ENCODE measurements around the gene RPS6KC1. TPM values are rescaled to one million over a fixed set of nuclear protein-coding genes. Genes with fewer than 3 reads are reported as not detected.

Gene RPS6KC1
- polyA plus RNA-seq, 3 donors: 8.9 to 16.0 (median 11.4) TPM

DNA sequence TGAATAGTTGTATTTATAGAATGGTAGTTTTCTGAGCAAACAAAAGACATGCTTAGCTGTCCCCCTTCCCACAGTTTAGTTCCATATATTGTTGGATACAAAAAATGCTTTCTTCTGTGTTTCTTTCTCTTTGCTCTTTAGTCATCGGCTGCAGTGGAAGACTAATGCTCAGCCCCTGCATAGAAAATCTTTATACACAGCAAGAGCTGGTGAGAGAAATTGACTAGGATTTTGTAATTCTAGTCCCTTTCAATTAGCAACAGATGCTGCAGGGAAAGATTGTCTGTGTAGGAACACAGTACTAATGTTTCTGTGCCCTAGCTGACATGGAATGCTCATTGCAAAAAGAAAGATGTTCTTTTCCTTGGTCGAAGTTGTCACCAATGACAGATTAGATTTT is 200.9 kb downstream of the RPS6KC1 start:
- intact Hi-C loops (cut with micrococcal nuclease): no loop called here
- no peaks in the 10 kb centered on the region for H3K9me3 ChIP-seq (replicated peaks in 1 of 2; ENCODE audit: control insufficient read depth in 1 of 2, insufficient read depth in 1 of 2, low read length in 2 of 2)
- H3K36me3 ChIP-seq (replicated peaks in 1 of 2; ENCODE audit: control insufficient read depth in 1 of 2, insufficient read depth in 2 of 2, low read length in 2 of 2): peaks cover 0 to 4% of the 10 kb centered on the region in 2 donors
- DNase-seq: no peak
- Mint-ChIP-seq H3K9me3 (no peaks in the 10 kb centered on the region), H3K4me1 (peaks cover 2% of the 10 kb centered on the region), H3K27me3 (ENCODE audit: low read depth in 3 of 3) (no peaks in the 10 kb centered on the region), H3K27ac (no peak overlapping the region), H3K4me3 (no peak overlapping the region), H3K36me3 (peaks cover 11 to 19% of the 10 kb centered on the region in 2 donors)
- H3K4me2 ChIP-seq (replicated peaks; ENCODE audit: extremely low read depth, low read length, poor library complexity, severe bottlenecking): no peak overlapping the region
- no peaks in the 10 kb centered on the region for H3K4me1 ChIP-seq (ENCODE audit: control insufficient read depth in 1 of 2, insufficient read depth in 2 of 2, low read length in 2 of 2)
- H3K9ac ChIP-seq (ENCODE audit: insufficient read depth, low read length, poor library complexity, severe bottlenecking): no peak overlapping the region
- H3K4me3 ChIP-seq (replicated peaks in 1 of 3; ENCODE audit: low read depth in 2 of 3, low read length in 3 of 3): no peak overlapping the region
- no peaks in the 10 kb centered on the region for H4K20me1 ChIP-seq (ENCODE audit: insufficient read depth, low read length)
- H3K79me2 ChIP-seq (ENCODE audit: insufficient read depth, low read length): no peaks in the 10 kb centered on the region
- no peak overlapping the region for H2AFZ ChIP-seq (ENCODE audit: insufficient read depth, low read depth, low read length, poor library complexity, severe bottlenecking)
- TF ChIP-seq, protein P1, sequence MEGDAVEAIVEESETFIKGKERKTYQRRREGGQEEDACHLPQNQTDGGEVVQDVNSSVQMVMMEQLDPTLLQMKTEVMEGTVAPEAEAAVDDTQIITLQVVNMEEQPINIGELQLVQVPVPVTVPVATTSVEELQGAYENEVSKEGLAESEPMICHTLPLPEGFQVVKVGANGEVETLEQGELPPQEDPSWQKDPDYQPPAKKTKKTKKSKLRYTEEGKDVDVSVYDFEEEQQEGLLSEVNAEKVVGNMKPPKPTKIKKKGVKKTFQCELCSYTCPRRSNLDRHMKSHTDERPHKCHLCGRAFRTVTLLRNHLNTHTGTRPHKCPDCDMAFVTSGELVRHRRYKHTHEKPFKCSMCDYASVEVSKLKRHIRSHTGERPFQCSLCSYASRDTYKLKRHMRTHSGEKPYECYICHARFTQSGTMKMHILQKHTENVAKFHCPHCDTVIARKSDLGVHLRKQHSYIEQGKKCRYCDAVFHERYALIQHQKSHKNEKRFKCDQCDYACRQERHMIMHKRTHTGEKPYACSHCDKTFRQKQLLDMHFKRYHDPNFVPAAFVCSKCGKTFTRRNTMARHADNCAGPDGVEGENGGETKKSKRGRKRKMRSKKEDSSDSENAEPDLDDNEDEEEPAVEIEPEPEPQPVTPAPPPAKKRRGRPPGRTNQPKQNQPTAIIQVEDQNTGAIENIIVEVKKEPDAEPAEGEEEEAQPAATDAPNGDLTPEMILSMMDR (IDR thresholded peaks at IDR 0.05): no peak
- no peak overlapping the region for H3K27ac ChIP-seq (ENCODE audit: low read depth in 1 of 2, low read length in 2 of 2)
- no CpG with 5 or more reads among the region's 2 CpGs for WGBS (ENCODE audit: insufficient coverage)
- no peaks in the 10 kb centered on the region for H3K27me3 ChIP-seq (ENCODE audit: control insufficient read depth in 2 of 2, insufficient read depth in 2 of 2, low read length in 2 of 2)

DNA sequence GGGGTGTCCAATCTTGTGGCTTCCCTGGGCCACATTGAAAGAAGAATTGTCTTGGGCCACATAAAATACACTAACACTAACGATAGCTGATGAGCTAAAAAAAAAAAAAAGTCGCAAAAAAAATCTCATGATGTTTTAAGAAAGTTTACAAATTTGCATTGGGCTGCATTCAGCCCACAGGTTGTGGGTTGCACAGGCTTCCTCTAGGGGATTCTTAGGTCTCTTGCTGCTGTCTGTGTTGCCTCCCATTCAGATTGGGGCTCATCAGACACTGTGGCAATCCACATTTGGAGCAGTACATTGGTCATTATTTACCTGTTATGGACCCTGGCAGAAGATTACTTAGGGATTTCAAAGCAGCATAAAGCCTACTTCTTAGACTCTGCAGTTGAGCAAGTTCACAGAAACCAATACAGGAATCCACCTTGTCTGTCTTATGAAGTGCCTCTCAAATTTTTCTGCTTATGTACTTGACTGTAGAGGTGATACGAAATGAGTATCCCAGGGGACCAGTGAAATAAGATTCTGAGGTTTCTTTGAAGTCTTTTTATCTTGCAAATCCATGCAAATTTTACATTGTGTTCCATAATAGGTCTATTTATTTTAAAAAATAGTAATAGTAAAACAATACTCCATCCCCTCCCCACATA is 205.5 kb downstream of the RPS6KC1 start:
- H3K9me3 ChIP-seq (replicated peaks in 1 of 2; ENCODE audit: control insufficient read depth in 1 of 2, insufficient read depth in 1 of 2, low read length in 2 of 2): no peaks in the 10 kb centered on the region
- WGBS (ENCODE audit: insufficient coverage): 93% methylated on average over 2 of the region's 3 CpGs
- H3K79me2 ChIP-seq (ENCODE audit: insufficient read depth, low read length): no peaks in the 10 kb centered on the region
- Mint-ChIP-seq H3K4me3 (no peak overlapping the region), H3K4me1 (no peaks in the 10 kb centered on the region), H3K36me3 (peaks cover 4 to 12% of the 10 kb centered on the region in 2 donors), H3K27me3 (ENCODE audit: low read depth in 3 of 3) (no peaks in the 10 kb centered on the region), H3K27ac (peak overlapping the region in 1 of 7 donors; percentile 33), H3K9me3 (no peaks in the 10 kb centered on the region)
- no peak overlapping the region for H3K27ac ChIP-seq (ENCODE audit: low read depth in 1 of 2, low read length in 2 of 2)
- H3K9ac ChIP-seq (ENCODE audit: insufficient read depth, low read length, poor library complexity, severe bottlenecking): no peak overlapping the region
- intact Hi-C loops (cut with micrococcal nuclease): no loop called here
- H3K4me2 ChIP-seq (replicated peaks; ENCODE audit: extremely low read depth, low read length, poor library complexity, severe bottlenecking): no peak overlapping the region
- H3K36me3 ChIP-seq (replicated peaks in 1 of 2; ENCODE audit: control insufficient read depth in 1 of 2, insufficient read depth in 2 of 2, low read length in 2 of 2): no peaks in the 10 kb centered on the region
- no peaks in the 10 kb centered on the region for H4K20me1 ChIP-seq (ENCODE audit: insufficient read depth, low read length)
- no peaks in the 10 kb centered on the region for H3K4me1 ChIP-seq (ENCODE audit: control insufficient read depth in 1 of 2, insufficient read depth in 2 of 2, low read length in 2 of 2)
- DNase-seq: no peak
- TF ChIP-seq, protein P1 (IDR thresholded peaks at IDR 0.05): no peak
- H2AFZ ChIP-seq (ENCODE audit: insufficient read depth, low read depth, low read length, poor library complexity, severe bottlenecking): no peak overlapping the region
- H3K27me3 ChIP-seq (ENCODE audit: control insufficient read depth in 2 of 2, insufficient read depth in 2 of 2, low read length in 2 of 2): no peaks in the 10 kb centered on the region
- H3K4me3 ChIP-seq (replicated peaks in 1 of 3; ENCODE audit: low read depth in 2 of 3, low read length in 3 of 3): no peak overlapping the region
